C1 segment of cervical spinal cord (tissue), 14 donors: ENCODE data around the gene CD80.

Source experiments
- DNase-seq, 14 donors: peaks; one replicate each; lab custom pipeline; 2025; lab: John Stamatoyannopoulos, UW

CD80 gene

GRCh38 chr3:119548341-119548740, 11.1 kb downstream of the CD80 start:
- no peak for DNase-seq

GRCh38 chr3:119547227-119547626, 12.2 kb downstream of the CD80 start:
- no peak for DNase-seq

- no peak for DNase-seq
Measured at GRCh38 chr3:119543147-119543546, 16.3 kb downstream of the CD80 start.

- DNase-seq: no peak
Measured at GRCh38 chr3:119542168-119542767, 17.1 kb downstream of the CD80 start.

- DNase-seq: no peak
Measured at GRCh38 chr3:119541547-119541946, 17.9 kb downstream of the CD80 start.

- DNase-seq: no peak
Measured at GRCh38 chr3:119538772-119539171, 20.6 kb downstream of the CD80 start.

- DNase-seq: no peak
Measured at GRCh38 chr3:119536757-119537156, 22.7 kb downstream of the CD80 start.

GRCh38 chr3:119534296-119534695, 25.1 kb downstream of the CD80 start:
- no peak for DNase-seq

- DNase-seq: no peak
Measured at GRCh38 chr3:119531151-119531550, 28.3 kb downstream of the CD80 start.

GRCh38 chr3:119530456-119530855, 29.0 kb downstream of the CD80 start:
- DNase-seq: no peak

- DNase-seq: no peak
Measured at GRCh38 chr3:119529883-119530282, 29.5 kb downstream of the CD80 start.

- DNase-seq: no peak
Measured at GRCh38 chr3:119527714-119528113, 31.7 kb downstream of the CD80 start.

- DNase-seq: no peak
Measured at GRCh38 chr3:119524931-119525662, 34.3 kb downstream of the CD80 start.

GRCh38 chr3:119518026-119518425, 41.4 kb downstream of the CD80 start:
- no peak for DNase-seq

- DNase-seq: no peak
Measured at GRCh38 chr3:119517112-119517511, 42.3 kb downstream of the CD80 start.

GRCh38 chr3:119514637-119515036, 44.8 kb downstream of the CD80 start:
- no peak for DNase-seq

- DNase-seq: no peak
Measured at GRCh38 chr3:119510690-119511089, 48.7 kb downstream of the CD80 start.

GRCh38 chr3:119508172-119508845, 51.1 kb downstream of the CD80 start:
- no peak for DNase-seq

- no peak for DNase-seq
Measured at GRCh38 chr3:119507404-119507803, 52.0 kb downstream of the CD80 start.

GRCh38 chr3:119506631-119507030, 52.8 kb downstream of the CD80 start:
- no peak for DNase-seq

GRCh38 chr3:119500901-119501300, 58.5 kb downstream of the CD80 start:
- DNase-seq: no peak

GRCh38 chr3:119500265-119500664, 59.1 kb downstream of the CD80 start:
- DNase-seq: no peak
